Large intestine (tissue), 12 donors: ENCODE results near the gene ACVR1C. TPM values are rescaled to one million over a fixed set of nuclear protein-coding genes. Genes with fewer than 3 reads are reported as not detected.

ENCODE experiments used
- DNase-seq, 2 donors: peaks; one replicate each; pipeline versions ENCODE4 v3.0.0 to v3.0.0-alpha.2; 2013
- H3K27ac ChIP-seq: one replicate; pipeline ENCODE4 v1.5.1; 2013; ENCODE audit warnings: low read length
- H3K27me3 ChIP-seq: 2 replicates; pipeline ENCODE4 v1.6.1; 2013; ENCODE audit warnings: low read length; ENCODE audit not compliant: control insufficient read depth, insufficient read depth
- H3K36me3 ChIP-seq: 2 replicates; pipeline ENCODE4 v1.6.1; 2013; ENCODE audit warnings: low read length; ENCODE audit not compliant: control insufficient read depth, insufficient read depth
- H3K4me1 ChIP-seq: one replicate; pipeline ENCODE4 v1.6.1; 2013; ENCODE audit warnings: low read length; ENCODE audit not compliant: control insufficient read depth, insufficient read depth
- H3K4me3 ChIP-seq: one replicate; pipeline ENCODE4 v1.5.1; 2013; ENCODE audit warnings: low read length
- H3K9me3 ChIP-seq: one replicate; pipeline ENCODE4 v1.6.1; 2013; ENCODE audit warnings: mild to moderate bottlenecking, low read depth, low read length, moderate library complexity; ENCODE audit not compliant: control insufficient read depth
- WGBS: methylation state at CpG from one replicate; pipeline ENCODE4 v1.1.5; 2013; ENCODE audit warnings: low lambda C conversion rate; ENCODE audit not compliant: insufficient coverage; 5-methylcytosine and 5-hydroxymethylcytosine counted together
- long read RNA-seq, 11 donors: transcript quantifications; one replicate each; lab custom pipeline, GENCODE V29; 2026
- polyA plus RNA-seq: library from polyadenylated mRNA; unstranded; fragments of 120-200 nt; gene quantifications from one replicate; pipeline ENCODE4 v1.2.1, GENCODE V29; 2013

The ACVR1C gene
- polyA plus RNA-seq: 25.6 TPM
- long read RNA-seq, donor 1: 0 reads
- long read RNA-seq, donor 2, full-length matches to known transcripts: 3 of 3 reads
- long read RNA-seq, donor 2, partial matches to known transcripts: 0 of 3 reads
- long read RNA-seq, donor 2, other reads (novel, unspliced or antisense): 0 of 3 reads
- long read RNA-seq, donor 3: 0 reads
- long read RNA-seq, donor 4, full-length matches to known transcripts: 1 of 1 reads
- long read RNA-seq, donor 4, partial matches to known transcripts: 0 of 1 reads
- long read RNA-seq, donor 4, other reads (novel, unspliced or antisense): 0 of 1 reads
- long read RNA-seq, donor 5: 0 reads
- long read RNA-seq, donor 6, full-length matches to known transcripts: 13 of 13 reads
- long read RNA-seq, donor 6, partial matches to known transcripts: 0 of 13 reads
- long read RNA-seq, donor 6, other reads (novel, unspliced or antisense): 0 of 13 reads
- long read RNA-seq, donor 7: 0 reads
- long read RNA-seq, donor 8, full-length matches to known transcripts: 8 of 8 reads
- long read RNA-seq, donor 8, partial matches to known transcripts: 0 of 8 reads
- long read RNA-seq, donor 8, other reads (novel, unspliced or antisense): 0 of 8 reads
- long read RNA-seq, donor 9, full-length matches to known transcripts: 3 of 3 reads
- long read RNA-seq, donor 9, partial matches to known transcripts: 0 of 3 reads
- long read RNA-seq, donor 9, other reads (novel, unspliced or antisense): 0 of 3 reads
- long read RNA-seq, donor 10, full-length matches to known transcripts: 10 of 10 reads
- long read RNA-seq, donor 10, partial matches to known transcripts: 0 of 10 reads
- long read RNA-seq, donor 10, other reads (novel, unspliced or antisense): 0 of 10 reads
- long read RNA-seq, donor 11, full-length matches to known transcripts: 5 of 5 reads
- long read RNA-seq, donor 11, partial matches to known transcripts: 0 of 5 reads
- long read RNA-seq, donor 11, other reads (novel, unspliced or antisense): 0 of 5 reads

DNA sequence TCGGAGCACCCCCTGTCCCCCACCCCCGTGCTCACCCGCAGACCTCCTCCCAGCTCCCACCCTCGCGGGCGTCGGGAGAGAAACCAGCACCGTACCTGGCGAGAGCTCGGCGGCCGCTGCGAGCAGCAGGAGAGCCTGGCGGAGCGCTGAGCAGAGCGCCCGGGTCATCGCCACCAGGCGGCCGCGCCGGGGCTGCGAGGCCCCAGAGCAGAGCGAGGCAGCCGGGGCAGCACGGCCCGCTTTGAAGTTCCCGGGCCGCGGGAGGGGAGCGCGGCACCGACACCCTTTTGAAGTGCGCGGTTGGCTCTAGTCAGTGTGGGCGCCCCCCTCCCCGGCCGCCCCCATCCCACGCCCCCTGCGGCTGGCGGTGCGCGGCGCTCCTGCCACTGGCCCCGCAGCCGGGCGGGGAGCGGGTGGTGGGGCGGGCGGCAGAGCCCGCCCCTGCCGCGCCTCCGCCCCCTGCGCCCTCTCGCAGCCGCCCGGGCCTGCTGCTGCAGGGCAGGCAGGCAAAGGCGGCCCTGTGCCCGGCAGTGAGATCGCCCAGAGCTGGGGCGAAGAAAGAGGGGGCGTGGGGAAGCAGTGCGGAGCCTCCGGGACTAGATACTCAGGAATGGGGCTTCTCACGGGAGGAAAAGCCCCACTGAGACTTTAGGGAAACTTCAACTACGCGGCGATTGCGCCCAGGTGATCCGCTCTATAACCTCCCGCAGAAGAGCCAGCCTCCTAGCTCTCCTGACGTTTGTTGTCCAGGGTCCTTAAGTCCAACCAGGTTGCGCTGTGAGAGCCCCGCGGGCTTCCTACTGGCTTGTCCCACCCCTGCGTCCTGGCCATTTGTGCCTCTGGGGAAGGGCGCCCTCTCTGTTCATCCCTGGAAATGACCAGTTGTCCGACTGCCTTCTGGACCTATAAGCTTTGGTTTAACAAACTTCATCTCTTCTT lies at the start of gene ACVR1C:
Gene ACVR1C (minus strand): TSS at position 388 of the 939 bp plus-strand sequence. CDS start 220 bp downstream, at position 168.
- no peaks in the 10 kb centered on the region for H3K9me3 ChIP-seq
- peak; percentile 90 to 94 for DNase-seq
- no CpG with 5 or more reads among the region's 79 CpGs for WGBS
- H3K36me3 ChIP-seq: no peaks in the 10 kb centered on the region
- H3K4me3 ChIP-seq: peak within 1 kb of the TSS; percentile 78
- H3K27ac ChIP-seq: peak within 1 kb of the TSS; percentile 99
- H3K4me1 ChIP-seq: peaks cover 16% of the 10 kb centered on the region
- H3K27me3 ChIP-seq: peaks cover 6% of the 10 kb centered on the region

DNA sequence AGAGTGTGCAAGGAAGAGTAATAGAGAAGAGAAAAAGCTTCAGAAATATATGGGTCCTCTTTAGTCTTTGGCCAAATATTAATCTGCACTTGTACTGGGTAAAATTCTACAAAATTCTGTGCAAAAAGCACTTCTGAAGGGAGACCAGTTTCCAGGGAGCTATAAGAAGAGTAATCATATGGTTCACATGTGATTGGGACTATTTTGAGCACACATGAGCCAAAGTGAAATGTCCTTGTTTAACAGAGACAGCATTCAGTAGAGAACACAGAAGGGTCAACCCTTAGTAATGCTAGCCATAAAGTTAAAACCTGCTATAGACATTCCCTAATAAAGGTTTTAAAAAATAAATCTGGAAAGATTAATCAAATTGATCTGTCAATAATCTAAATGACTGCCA lies 49.3 kb upstream of the ACVR1C start:
- no peak for DNase-seq
- no peaks in the 10 kb centered on the region for H3K4me1 ChIP-seq
- no peaks in the 10 kb centered on the region for H3K36me3 ChIP-seq
- no peaks in the 10 kb centered on the region for H3K27me3 ChIP-seq
- no peak overlapping the region for H3K4me3 ChIP-seq
- H3K9me3 ChIP-seq: no peaks in the 10 kb centered on the region
- H3K27ac ChIP-seq: no peak overlapping the region

- Histone ChIP-seq H3K27ac (no peak overlapping the region), H3K27me3 (no peaks in the 10 kb centered on the region), H3K4me1 (no peaks in the 10 kb centered on the region), H3K9me3 (no peaks in the 10 kb centered on the region), H3K4me3 (no peak overlapping the region), H3K36me3 (no peaks in the 10 kb centered on the region)
- DNase-seq: no peak
- WGBS: 100% methylated on average over 2 of the region's 10 CpGs
These were observed 43.5 kb upstream of the ACVR1C start for GRCh38 chr2:157672129-157672528.

GRCh38 chr2:157662401-157662800 lies 33.7 kb upstream of the ACVR1C start:
- Histone ChIP-seq H3K4me1 (no peaks in the 10 kb centered on the region), H3K4me3 (no peak overlapping the region), H3K9me3 (no peaks in the 10 kb centered on the region), H3K36me3 (no peaks in the 10 kb centered on the region), H3K27ac (no peak overlapping the region), H3K27me3 (no peaks in the 10 kb centered on the region)
- WGBS: 100% methylated on average over 1 of the region's 1 CpG
- DNase-seq: no peak

GRCh38 chr2:157661776-157662175 lies 33.1 kb upstream of the ACVR1C start:
- no peaks in the 10 kb centered on the region for H3K9me3 ChIP-seq
- no peaks in the 10 kb centered on the region for H3K4me1 ChIP-seq
- no peak overlapping the region for H3K4me3 ChIP-seq
- H3K27me3 ChIP-seq: no peaks in the 10 kb centered on the region
- H3K27ac ChIP-seq: no peak overlapping the region
- 50% methylated on average over 2 of the region's 4 CpGs for WGBS
- H3K36me3 ChIP-seq: no peaks in the 10 kb centered on the region
- no peak for DNase-seq

- Histone ChIP-seq H3K4me1 (no peaks in the 10 kb centered on the region), H3K4me3 (no peak overlapping the region), H3K9me3 (no peaks in the 10 kb centered on the region), H3K36me3 (no peaks in the 10 kb centered on the region), H3K27me3 (no peaks in the 10 kb centered on the region), H3K27ac (no peak overlapping the region)
- no peak for DNase-seq
- no CpG with 5 or more reads among the region's 1 CpG for WGBS
These were observed 29.2 kb upstream of the ACVR1C start for GRCh38 chr2:157657858-157658257.

- Histone ChIP-seq H3K27ac (no peak overlapping the region), H3K27me3 (no peaks in the 10 kb centered on the region), H3K4me3 (no peak overlapping the region), H3K4me1 (no peaks in the 10 kb centered on the region), H3K9me3 (no peaks in the 10 kb centered on the region), H3K36me3 (no peaks in the 10 kb centered on the region)
- no peak for DNase-seq
- 92% methylated on average over 2 of the region's 4 CpGs for whole genome bisulfite sequencing
These were observed 28.4 kb upstream of the ACVR1C start for GRCh38 chr2:157657101-157657500.

GRCh38 chr2:157644776-157645175 lies 16.1 kb upstream of the ACVR1C start:
- Histone ChIP-seq H3K36me3 (no peaks in the 10 kb centered on the region), H3K27ac (no peak overlapping the region), H3K27me3 (peaks cover 2% of the 10 kb centered on the region), H3K4me1 (no peaks in the 10 kb centered on the region), H3K9me3 (no peaks in the 10 kb centered on the region), H3K4me3 (no peak overlapping the region)
- DNase-seq: no peak

GRCh38 chr2:157631861-157632260 lies 3.2 kb upstream of the ACVR1C start:
- H3K4me3 ChIP-seq: no peak overlapping the region
- H3K27ac ChIP-seq: no peak overlapping the region
- no peaks in the 10 kb centered on the region for H3K4me1 ChIP-seq
- H3K36me3 ChIP-seq: no peaks in the 10 kb centered on the region
- H3K9me3 ChIP-seq: no peaks in the 10 kb centered on the region
- WGBS: 70% methylated on average over 1 of the region's 2 CpGs
- no peak for DNase-seq
- peaks cover 6% of the 10 kb centered on the region for H3K27me3 ChIP-seq
